Right lobe of liver (tissue), 4 donors: ENCODE measurements around the gene GNG12.

Experiments
- POLR2A ChIP-seq: fragments of 450-650 bp; IDR thresholded peaks from one replicate; pipeline ENCODE4 v1.6.1; 2017; ENCODE audit warnings: antibody characterized with exemption, mild to moderate bottlenecking
- TF ChIP-seq, protein P1 (sequence below), 4 donors: fragments of 200-600 bp in 3 of 4; fragments of 450-650 bp in 1 of 4; IDR thresholded peaks; one replicate each; pipeline versions ENCODE4 v1.5.1 to v1.8.0; 2016 to 2022; ENCODE audit warnings: antibody characterized with exemption in 4 of 4, mild to moderate bottlenecking in 2 of 4
- donor health status: DM: no; HTN: no; CAD: no.
- donor health status: DM: no; HTN: no; CAD: no.
- donor health status: DM: no; HTN: yes; CAD: no.

DNA sequence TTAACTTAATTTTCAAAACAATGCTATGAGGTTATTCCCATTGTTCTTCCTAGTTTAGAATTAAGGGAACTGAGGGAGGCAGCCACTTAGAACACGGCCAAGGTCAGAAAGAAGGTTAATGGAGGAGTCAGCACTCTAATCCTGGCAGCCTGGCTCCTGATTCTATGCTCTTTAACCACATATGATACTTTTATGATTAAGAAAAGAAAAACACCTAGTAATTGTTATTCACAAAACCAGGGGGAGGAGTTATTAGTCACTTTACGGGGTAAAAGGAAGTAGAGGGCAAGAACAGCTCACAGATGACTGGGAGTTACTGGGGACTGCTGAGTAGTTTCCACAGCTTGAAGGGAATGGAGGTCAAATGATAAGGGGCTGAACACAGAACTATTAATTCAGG lies 109.6 kb downstream of the GNG12 start:
- TF ChIP-seq, protein P1, sequence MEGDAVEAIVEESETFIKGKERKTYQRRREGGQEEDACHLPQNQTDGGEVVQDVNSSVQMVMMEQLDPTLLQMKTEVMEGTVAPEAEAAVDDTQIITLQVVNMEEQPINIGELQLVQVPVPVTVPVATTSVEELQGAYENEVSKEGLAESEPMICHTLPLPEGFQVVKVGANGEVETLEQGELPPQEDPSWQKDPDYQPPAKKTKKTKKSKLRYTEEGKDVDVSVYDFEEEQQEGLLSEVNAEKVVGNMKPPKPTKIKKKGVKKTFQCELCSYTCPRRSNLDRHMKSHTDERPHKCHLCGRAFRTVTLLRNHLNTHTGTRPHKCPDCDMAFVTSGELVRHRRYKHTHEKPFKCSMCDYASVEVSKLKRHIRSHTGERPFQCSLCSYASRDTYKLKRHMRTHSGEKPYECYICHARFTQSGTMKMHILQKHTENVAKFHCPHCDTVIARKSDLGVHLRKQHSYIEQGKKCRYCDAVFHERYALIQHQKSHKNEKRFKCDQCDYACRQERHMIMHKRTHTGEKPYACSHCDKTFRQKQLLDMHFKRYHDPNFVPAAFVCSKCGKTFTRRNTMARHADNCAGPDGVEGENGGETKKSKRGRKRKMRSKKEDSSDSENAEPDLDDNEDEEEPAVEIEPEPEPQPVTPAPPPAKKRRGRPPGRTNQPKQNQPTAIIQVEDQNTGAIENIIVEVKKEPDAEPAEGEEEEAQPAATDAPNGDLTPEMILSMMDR (IDR thresholded peaks at IDR 0.05): no peak
- TF ChIP-seq POLR2A: no peak
